Breast epithelium (tissue), 4 donors: ENCODE data around the gene RASA3. TPM values are rescaled to one million over a fixed set of nuclear protein-coding genes. Genes with fewer than 3 reads are reported as not detected.
A peak's percentile ranks its signal among the peaks of the same experiment; 100 is the strongest.

ENCODE experiments used
- DNase-seq, 2 donors: peaks; one replicate each; pipeline ENCODE4 v3.0.0-alpha.2; 2019; ENCODE audit warnings: low spot score in 2 of 2
- H3K27ac ChIP-seq, 2 donors: fragments of 200-600 bp; sonication (generic) in 1 of 2; one replicate each; pipeline ENCODE4 v1.5.1; 2016 to 2019; ENCODE audit warnings: mild to moderate bottlenecking in 1 of 2
- H3K27me3 ChIP-seq, 2 donors: fragments of 200-600 bp; sonication (generic) in 1 of 2; one replicate each; pipeline versions ENCODE4 v1.5.1 to v1.6.0; 2017 to 2019; ENCODE audit warnings: control low read depth in 1 of 2, mild to moderate bottlenecking in 1 of 2
- H3K36me3 ChIP-seq: fragments of 200-600 bp; one replicate; pipeline ENCODE4 v1.5.1; 2019
- H3K4me1 ChIP-seq, 2 donors: fragments of 200-600 bp; sonication (generic); one replicate each; pipeline ENCODE4 v1.5.1; 2016 to 2019; ENCODE audit warnings: control low read depth in 1 of 2
- H3K4me3 ChIP-seq, 3 donors: fragments of 200-600 bp; sonication (generic); 1 replicate in 2 of 3; 2 replicates in 1 of 3; pipeline ENCODE4 v1.5.1; 2016 to 2019; ENCODE audit warnings: mild to moderate bottlenecking in 3 of 3, moderate library complexity in 2 of 3
- H3K9me3 ChIP-seq, 2 donors: fragments of 200-600 bp; sonication (generic) in 1 of 2; one replicate each; pipeline ENCODE4 v1.5.1; 2016 to 2019; ENCODE audit warnings: control low read depth in 1 of 2
- POLR2A ChIP-seq: fragments of 450-650 bp; IDR thresholded peaks from one replicate; pipeline ENCODE4 v1.6.1; 2016; ENCODE audit warnings: antibody characterized with exemption, mild to moderate bottlenecking, moderate library complexity
- POLR2AphosphoS5 ChIP-seq, 3 donors: sonication (generic); formaldehyde crosslinking; IDR thresholded peaks; one replicate each; pipeline ENCODE4 v1.6.1; 2017; ENCODE audit warnings: antibody characterized with exemption in 3 of 3
- intact Hi-C: fragments of 100-400 bp; cut with DNase I; formaldehyde crosslinking; loops from one replicate; pipeline ENCODE4 v1.15.1; 2023; ENCODE audit warnings: low total_unique reads
- total RNA-seq, 3 donors: library from RNA; depleted of rRNA; stranded (reverse); fragments of >200 nt; gene quantifications; one replicate each; pipeline ENCODE4 v1.1.0, GENCODE V29; 2016
- TF ChIP-seq, protein P1 (sequence below), 3 donors: fragments of 450-650 bp; IDR thresholded peaks; one replicate each; pipeline ENCODE4 v1.5.1; 2016 to 2017; ENCODE audit warnings: antibody characterized with exemption in 3 of 3, mild to moderate bottlenecking in 3 of 3, moderate library complexity in 3 of 3

The RASA3 gene
- total RNA-seq, 3 donors from 2014 or later, result 14.2 to 54.9 (median 31.5) TPM

DNA sequence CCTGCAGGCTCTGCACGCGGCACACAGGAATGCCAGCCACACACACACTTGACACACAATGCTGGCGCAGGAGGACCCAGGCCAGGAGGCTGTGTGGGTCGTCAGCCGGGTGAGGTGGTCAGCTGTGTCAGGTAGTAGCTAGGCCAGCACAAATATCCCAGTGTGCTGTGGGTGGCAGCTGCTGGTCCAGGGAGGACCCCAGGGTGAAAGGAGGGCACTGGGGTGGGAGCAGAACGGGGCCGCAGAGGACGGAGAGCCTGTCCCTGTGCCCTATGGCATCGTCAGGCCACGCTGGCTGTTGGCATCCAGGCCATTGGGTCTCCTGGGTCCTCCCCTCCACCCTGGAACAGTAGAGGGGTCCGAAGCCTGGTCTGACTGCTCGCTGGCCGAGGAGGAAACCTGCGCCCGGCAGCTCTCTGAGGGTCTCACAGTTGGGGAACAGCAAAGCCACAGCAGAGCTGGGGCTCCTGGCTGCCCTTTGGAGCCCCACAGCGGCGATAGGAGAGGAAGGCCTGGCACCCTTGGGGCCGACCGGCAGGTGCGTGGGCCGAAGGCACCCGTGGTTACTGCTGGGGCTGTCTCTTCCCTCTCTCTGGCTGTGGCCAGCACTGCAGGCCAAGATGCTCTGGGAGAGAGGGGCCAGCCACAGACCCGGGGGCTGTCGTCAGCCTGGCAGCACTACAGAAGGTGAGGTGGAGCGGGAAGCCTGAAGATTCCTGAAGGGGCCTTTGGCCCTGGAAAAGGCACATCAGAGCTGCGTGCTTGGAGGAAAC is 185.8 kb downstream of the RASA3 start:
- H3K9me3 ChIP-seq, result no peaks in the 10 kb centered on the region
- H3K27ac ChIP-seq, result peak overlapping the region in 1 of 2 donors; percentile 48
- TF ChIP-seq POLR2A, result no peak
- TF ChIP-seq, protein P1, sequence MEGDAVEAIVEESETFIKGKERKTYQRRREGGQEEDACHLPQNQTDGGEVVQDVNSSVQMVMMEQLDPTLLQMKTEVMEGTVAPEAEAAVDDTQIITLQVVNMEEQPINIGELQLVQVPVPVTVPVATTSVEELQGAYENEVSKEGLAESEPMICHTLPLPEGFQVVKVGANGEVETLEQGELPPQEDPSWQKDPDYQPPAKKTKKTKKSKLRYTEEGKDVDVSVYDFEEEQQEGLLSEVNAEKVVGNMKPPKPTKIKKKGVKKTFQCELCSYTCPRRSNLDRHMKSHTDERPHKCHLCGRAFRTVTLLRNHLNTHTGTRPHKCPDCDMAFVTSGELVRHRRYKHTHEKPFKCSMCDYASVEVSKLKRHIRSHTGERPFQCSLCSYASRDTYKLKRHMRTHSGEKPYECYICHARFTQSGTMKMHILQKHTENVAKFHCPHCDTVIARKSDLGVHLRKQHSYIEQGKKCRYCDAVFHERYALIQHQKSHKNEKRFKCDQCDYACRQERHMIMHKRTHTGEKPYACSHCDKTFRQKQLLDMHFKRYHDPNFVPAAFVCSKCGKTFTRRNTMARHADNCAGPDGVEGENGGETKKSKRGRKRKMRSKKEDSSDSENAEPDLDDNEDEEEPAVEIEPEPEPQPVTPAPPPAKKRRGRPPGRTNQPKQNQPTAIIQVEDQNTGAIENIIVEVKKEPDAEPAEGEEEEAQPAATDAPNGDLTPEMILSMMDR (IDR thresholded peaks at IDR 0.05), result no peak
- TF ChIP-seq POLR2AphosphoS5 (IDR thresholded peaks at IDR 0.05), result no peak
- DNase-seq, result no peak
- H3K27me3 ChIP-seq, result no peaks in the 10 kb centered on the region
- peaks cover 0 to 5% of the 10 kb centered on the region in 2 donors for H3K4me1 ChIP-seq
- no peaks in the 10 kb centered on the region for H3K36me3 ChIP-seq
- no peak overlapping the region for H3K4me3 ChIP-seq
- intact Hi-C loops, result loop anchor here (10.0 kb wide), 1 partner anchor 132 kb away; no protein-coding TSS in a partner anchor

GRCh38 chr13:113945857-113946408 is 186.5 kb downstream of the RASA3 start:
- H3K4me3 ChIP-seq, result no peak overlapping the region
- peaks cover 0 to 5% of the 10 kb centered on the region in 2 donors for H3K4me1 ChIP-seq
- H3K27me3 ChIP-seq, result no peaks in the 10 kb centered on the region
- no peaks in the 10 kb centered on the region for H3K36me3 ChIP-seq
- H3K27ac ChIP-seq, result no peak overlapping the region
- intact Hi-C loops, result loop anchor here (10.0 kb wide), 1 partner anchor 131 kb away; no protein-coding TSS in a partner anchor
- DNase-seq, result no peak
- TF ChIP-seq, protein P1 (IDR thresholded peaks at IDR 0.05), result no peak
- TF ChIP-seq POLR2AphosphoS5 (IDR thresholded peaks at IDR 0.05) (no peak), POLR2A (no peak)
- no peaks in the 10 kb centered on the region for H3K9me3 ChIP-seq

GRCh38 chr13:113943821-113944565 is 188.4 kb downstream of the RASA3 start:
- no peak for DNase-seq

DNA sequence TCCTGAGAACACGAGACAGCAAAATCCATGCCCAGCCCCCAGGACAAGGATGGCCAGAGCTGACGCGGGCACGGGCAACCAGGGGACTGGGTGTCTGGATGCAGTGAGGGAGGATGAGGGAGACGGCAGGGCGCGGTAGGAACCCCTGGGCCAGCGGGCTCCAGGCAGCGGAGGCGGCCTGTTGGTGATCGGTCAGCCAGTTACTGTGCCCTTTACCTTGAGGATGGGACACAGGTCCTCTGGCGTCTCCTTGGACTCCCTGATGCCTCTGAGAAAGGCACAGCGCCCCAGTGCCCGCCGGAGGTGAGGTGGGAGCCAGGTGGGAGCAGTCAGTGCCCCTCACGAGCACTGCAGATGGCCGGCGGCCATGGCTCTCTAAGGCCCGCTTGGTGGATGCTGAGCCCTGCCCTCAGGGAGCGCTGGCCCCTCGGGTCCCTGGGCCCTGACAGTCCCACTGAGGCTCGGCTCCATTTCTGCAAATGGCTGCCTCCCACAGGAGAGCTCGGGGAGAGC is 189.8 kb downstream of the RASA3 start:
- H3K9me3 ChIP-seq, result no peaks in the 10 kb centered on the region
- intact Hi-C loops, result loop anchor here (10.0 kb wide), 1 partner anchor 128 kb away; no protein-coding TSS in a partner anchor
- H3K27me3 ChIP-seq, result peaks cover 0 to 4% of the 10 kb centered on the region in 2 donors
- TF ChIP-seq, protein P1 (IDR thresholded peaks at IDR 0.05), result no peak
- no peak for TF ChIP-seq POLR2AphosphoS5 (IDR thresholded peaks at IDR 0.05)
- TF ChIP-seq POLR2A, result no peak
- no peaks in the 10 kb centered on the region for H3K36me3 ChIP-seq
- no peak for DNase-seq
- no peak overlapping the region for H3K27ac ChIP-seq
- no peak overlapping the region for H3K4me3 ChIP-seq
- H3K4me1 ChIP-seq, result peaks cover 0 to 5% of the 10 kb centered on the region in 2 donors

More at GRCh38 chr13:113943821-113944565, 188.4 kb downstream of the RASA3 start:
- Histone ChIP-seq H3K27me3 (no peaks in the 10 kb centered on the region), H3K4me1 (peaks cover 0 to 5% of the 10 kb centered on the region in 2 donors), H3K4me3 (no peak overlapping the region), H3K36me3 (no peaks in the 10 kb centered on the region), H3K27ac (no peak overlapping the region), H3K9me3 (no peaks in the 10 kb centered on the region)
- TF ChIP-seq, protein P1 (IDR thresholded peaks at IDR 0.05), result no peak
- TF ChIP-seq POLR2A (no peak), POLR2AphosphoS5 (IDR thresholded peaks at IDR 0.05) (no peak)
- intact Hi-C loops, result loop anchor here (10.0 kb wide), 1 partner anchor 129 kb away; no protein-coding TSS in a partner anchor
